GM19397 (cell line): ENCODE data around the gene HDAC4.

ENCODE experiments used
- ATAC-seq: cut with Tn5 transposase; IDR thresholded peaks from one replicate; pipeline ENCODE4 v1.9.1; 2021; ENCODE audit warnings: mild to moderate bottlenecking, moderate library complexity; ENCODE audit not compliant: unreplicated experiment

Gene HDAC4

DNA sequence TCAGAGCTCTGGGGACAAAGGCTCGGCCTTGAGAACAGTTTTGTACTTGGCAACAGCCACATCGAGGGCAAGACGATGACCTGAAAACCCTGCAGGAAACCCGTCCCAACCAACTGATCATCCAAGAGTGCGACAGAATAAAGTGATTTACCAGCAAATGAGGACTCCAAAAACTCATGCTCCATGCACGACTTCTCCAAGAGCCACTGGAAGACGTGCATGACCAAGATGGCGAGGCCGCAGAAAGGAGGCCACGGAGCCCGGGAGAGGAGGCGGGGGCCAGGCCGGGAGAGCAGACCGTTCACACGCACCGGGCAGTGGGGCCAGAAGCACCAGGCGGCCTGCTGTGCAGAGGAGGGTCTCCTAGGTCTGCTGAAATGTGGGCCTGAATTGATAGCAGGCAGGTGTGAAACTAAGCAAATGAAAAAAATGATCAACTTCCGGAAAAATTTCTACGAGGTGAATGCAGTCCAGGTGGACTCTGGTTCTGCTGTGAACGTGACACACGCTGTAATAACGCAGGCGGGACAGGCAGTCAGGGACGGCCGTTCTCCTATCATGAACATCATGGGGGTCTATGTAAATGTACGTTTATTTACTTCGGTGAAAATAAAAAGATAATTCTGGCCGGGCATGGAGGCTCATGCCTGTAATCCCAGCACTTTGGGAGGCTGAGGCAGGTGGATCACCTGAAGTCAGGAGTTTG, 252.2 kb downstream of the HDAC4 start:
- ATAC-seq = no peak

DNA sequence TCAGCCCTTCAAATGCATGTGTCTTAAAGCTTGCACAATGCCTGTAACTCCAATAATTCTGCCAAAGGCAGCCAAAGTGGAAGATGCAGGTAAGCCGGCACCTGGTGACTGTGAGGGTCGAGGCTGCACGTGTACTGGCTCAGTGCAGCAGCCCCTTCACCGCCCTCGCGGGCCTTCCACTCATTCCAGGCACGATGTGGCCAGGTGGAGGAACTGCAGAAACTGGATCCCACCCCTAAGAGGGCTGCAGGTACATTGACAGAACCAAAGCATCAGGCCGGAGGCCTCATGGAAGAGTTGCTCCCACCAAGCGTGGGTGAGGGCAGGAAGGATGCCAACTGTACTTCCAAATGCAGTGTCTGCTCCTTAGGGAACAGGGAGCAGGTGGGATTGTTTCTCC, 253.4 kb downstream of the HDAC4 start:
- no peak for ATAC-seq

DNA sequence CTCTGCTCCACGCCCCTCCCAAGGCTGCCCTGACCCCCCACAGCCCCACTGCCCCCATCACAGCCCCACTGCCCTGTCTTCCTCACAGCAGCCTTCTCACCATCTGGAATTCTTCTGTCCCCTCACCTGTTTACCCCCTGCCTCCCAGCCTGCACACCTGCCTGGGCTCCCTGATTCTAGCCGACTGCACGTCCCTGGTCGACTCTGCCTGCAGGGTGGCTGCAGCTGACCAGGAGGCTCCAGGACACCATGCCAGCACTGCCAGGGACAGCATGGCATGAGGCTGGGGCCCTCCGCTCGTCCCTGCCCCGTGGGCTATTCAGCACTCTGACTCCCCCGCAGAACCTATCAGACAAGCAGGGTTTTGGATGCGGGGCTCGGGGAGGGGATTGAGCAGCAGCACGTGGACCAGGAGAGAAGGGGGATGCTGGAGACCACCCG, 254.1 kb downstream of the HDAC4 start:
- ATAC-seq = no peak

DNA sequence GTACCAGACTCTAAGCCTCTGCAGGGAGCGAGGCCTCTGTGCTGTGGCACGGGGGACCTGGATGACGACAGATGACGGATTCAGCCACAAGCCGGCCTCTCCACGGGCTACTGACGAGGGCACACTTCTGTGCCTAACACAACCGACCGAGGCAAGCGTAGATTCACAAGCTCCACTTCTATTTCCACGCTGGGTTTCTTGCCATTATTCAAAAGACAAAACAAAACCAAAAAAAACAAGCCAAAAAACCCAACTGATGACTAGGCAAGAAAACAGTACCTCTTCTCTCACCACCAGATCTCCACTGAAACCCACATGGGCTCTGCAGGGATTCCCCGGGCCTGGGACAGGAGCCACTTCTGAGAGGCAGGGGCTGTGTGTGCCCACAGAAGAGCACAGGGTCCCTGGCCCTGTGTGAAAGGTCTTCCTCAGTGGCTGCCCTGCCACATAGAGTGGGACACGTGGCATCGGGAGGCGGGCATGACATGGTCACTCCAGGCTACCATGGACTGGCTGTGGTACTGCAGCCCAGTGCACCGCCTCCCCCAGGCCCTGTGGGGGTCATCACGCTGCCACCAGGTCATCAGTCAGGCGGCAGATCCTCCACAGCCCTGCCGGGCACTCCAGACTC, 254.7 kb downstream of the HDAC4 start:
- no peak for ATAC-seq

DNA sequence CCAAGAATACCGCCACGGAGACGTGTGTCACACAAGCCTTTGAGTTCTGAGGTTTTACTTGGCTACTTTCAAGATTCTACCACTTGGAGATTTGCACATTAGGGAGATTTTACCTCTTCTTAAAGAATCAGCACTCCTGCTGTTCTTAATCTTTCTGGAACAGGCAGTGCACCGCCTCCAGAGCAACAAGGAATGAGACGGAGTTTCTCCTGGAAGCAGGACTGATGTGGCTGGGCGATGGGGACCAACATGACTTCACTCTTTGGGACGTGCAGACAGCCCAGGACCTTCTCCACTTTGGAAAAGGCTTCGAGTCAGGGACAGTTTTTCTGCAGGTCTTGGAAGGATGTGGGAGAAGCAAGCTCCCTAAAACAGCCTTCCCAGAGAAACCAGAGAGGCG, 255.2 kb downstream of the HDAC4 start:
- ATAC-seq = no peak

DNA sequence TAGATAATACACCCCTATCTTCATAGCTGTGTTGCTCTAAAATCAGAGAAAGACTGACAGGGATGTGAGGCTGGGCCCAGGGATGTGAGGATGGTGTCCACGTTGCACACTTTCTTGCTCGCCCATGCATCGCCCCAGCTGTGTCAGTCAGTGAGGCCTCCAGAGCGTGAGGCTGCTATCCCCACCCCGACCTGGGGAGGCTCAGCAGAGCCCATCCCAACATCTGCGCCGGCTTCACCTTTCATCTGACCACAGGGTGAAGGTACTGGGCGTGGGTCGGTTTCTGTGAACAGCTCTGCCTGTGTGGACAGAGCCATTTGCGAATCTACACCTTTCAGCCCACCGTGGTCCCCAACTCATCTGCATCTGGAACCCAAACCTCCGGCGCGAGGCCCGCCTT, 255.7 kb downstream of the HDAC4 start:
- no peak for ATAC-seq

DNA sequence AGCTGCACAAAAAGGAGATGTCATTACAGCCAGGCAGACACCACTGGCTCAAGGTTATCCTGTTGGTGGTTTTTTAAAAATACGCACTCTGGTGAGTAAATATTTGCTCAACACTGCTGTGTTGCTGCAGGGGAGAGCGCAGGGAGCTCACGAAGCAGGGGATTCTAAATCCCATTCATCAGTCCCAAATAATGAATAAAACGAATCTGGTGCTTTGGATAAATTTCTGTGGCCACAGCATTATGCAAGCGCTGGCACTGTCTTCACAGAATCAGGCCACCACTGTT, 256.2 kb downstream of the HDAC4 start:
- ATAC-seq = no peak

DNA sequence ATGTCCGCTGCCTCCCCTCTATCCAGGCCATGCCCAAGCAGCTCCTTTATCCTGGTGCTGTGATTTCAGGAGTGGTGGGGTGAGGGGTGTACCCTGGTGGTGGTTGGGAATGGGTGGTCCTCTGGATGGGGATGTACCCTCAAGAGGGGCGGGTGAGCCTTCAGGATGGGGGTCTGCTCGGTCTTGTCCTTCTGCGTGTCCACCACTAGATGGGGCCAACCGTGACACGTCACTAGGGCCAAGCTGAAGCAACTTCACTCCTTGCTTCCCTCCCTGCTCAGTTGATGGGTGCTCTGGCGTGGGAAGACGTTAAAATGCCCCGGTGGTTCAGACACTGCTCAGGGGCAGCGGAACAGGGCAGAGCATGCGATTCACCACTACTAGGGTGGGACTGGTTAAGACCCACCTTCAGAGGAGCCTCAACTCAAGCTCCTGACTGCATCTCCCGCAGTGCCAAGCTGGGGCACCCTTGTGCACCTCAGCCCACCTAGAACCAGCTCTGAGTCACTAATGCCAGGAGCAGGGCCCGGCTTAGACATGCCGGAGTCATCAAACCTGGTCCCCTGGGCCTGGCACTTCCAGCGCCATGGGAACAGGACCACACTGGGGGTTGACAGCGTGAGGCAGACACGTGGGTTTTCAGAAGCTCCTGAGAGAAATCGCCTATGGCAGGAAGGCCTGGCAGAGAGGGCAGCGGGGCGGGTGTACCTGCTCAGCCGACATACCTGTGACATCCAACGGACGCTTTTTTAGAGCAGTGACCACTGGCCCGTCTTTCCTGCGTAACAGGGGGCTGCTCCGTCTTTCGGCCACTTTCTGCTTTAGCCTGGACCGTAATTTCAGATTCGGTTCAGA, 256.7 kb downstream of the HDAC4 start:
- ATAC-seq = no peak

DNA sequence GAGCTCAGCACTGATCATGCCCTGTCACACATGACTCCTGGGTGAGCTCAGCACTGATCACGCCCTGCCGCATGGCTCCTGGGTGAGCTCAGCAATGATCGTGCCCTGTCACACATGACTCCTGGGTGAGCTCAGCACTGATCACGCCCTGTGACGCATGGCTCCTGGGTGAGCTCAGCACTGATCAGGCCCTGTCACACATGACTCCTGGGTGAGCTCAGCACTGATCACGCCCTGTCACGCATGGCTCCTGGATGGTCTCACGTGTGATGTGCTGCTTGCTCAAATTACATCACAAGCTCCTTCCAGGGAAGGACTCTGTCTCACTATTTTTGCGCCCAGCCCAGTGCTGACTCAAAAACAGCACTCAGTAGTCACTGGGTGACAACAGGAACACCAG, 258.0 kb downstream of the HDAC4 start:
- ATAC-seq = no peak

DNA sequence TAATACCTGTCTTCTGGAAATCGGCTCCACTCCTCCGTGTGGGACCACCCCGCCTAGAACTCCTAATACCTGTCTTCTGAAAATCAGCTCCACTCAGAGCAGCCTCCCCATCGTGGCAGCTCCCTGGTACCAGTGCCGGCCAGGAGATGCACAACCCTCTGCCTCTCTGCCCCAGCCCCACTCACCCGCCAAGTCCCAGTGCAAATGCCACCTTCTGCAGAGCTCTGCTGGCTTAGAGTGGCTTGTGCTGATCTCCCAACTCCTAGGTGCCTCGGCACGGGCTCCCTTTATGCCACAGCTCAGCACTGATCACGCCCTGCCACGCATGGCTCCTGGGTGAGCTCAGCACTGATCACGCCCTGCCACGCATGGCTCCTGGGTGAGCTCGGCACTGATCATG, 258.5 kb downstream of the HDAC4 start:
- no peak for ATAC-seq

DNA sequence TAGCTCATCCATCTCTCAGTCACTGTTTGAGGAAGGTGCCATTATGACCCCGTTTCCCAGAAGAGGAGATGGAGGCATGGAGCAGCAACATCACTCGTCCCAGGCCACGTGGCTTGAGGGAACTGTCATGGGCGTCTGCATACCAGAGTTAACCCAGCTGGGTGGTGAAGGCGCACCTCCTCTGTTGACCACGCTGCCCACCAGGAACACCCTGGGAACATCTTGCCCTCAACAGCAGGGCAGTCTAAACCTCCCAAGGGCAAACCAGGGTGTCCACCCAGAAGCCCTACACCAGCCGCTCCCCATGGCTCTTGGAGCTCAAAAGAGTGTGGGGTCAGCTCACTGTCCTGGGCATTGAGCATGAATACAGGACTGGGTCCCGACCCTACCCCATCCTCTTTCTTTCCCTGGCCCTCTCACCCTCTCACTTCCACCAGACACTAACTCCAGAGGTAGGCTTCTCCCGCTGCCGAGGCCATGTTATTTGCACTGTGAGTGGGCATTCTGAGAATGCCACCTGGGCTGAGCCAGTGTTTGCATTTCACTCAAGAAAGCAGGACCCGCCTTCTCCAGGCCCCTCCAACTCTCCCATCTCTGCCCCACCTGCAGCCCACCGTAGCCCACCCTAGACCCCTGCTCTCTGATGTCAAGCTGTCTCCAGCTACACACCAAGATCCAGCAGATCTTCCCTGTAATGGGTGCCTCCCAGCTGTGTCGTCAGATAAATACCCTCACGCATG, 259.6 kb downstream of the HDAC4 start:
- no peak for ATAC-seq

DNA sequence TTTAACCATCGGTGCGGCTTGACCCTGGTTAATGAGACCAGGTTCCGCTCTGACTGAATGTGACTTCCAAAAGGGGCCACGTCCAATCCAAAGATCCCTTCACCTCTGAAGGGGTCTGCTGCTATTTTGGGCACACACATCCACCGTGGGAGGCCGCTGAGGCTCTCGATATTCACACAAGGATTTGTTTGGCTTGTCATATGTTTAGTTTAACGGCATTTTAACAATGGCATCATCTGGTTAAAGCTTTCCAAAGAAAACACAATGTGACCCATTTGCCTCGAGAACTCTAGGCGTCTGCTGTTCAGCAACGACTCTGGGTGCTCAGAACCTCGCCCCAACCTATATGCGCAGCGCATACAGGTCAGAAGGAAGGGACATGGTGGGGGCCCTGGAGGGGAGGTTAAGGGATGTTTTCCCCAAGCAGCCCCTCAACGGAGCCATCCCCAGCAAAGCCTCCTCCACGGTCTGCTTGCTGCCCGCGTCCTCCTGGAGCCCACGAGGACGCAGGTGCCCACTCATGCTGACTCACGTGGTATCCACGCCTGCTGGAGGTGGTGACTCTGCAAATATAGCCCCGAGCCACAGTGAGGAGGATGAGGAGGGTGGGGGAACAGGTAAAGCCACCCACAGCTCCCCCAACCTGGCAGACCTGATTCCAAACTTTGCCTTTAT, 260.3 kb downstream of the HDAC4 start:
- ATAC-seq = no peak

DNA sequence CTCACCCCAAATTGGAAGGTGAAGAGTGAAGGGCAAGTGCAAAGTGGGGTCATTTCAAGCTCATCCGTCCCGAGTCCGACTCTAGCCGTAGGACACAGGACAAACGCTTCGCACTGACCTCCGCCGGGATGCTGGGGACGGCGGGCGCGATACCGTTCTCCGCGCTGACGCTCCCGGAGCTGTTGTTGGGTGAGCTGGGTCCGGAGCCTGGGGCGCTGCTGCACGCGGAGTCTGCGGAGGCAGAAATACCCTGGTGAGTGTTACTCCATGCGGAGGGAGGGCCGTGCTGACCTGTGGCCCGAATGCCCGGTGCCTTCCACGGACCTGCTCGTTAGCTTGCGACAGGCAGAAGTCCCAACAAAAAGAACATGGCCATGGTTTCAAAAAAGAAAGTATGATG, 261.3 kb downstream of the HDAC4 start:
- no peak for ATAC-seq

DNA sequence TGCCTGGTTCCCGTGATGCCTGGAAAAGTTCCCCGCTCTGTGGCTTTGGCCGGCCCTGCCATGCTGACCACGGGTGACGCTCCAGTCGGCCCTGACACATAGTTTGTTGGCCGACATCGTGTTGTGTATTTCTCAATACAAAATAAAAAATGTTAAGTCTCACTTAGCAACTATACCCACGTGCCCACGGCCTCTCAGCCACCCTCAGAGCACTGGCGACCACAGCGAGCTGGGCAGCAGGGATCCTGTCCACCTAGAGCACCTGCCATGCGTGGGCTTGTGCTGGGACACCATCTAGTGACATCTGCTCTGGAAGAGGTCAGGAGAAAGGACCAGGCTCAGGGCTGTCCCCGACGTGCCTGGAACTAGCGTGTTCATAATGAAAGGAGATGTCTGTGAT, 261.7 kb downstream of the HDAC4 start:
- ATAC-seq = no peak

DNA sequence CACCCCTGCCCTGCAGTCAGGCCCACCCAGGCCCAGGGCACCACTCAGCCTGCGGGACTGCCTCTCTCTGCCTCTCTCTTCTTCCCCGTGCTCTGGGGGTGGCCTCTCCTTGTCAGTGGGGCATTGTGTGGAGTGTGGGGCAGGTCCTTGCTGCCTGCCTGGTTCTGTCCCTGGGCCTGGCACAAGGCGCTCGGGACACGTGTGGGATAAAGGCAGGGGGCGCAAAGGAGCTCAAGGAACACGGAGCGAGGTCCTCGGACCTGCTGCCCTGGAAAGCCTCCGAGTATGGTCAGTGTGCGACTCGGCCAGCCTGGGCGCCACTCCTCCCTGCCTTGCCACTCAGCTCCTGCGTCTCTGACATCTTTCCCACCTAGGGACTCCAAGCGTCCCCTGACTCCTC, 262.2 kb downstream of the HDAC4 start:
- no peak for ATAC-seq

DNA sequence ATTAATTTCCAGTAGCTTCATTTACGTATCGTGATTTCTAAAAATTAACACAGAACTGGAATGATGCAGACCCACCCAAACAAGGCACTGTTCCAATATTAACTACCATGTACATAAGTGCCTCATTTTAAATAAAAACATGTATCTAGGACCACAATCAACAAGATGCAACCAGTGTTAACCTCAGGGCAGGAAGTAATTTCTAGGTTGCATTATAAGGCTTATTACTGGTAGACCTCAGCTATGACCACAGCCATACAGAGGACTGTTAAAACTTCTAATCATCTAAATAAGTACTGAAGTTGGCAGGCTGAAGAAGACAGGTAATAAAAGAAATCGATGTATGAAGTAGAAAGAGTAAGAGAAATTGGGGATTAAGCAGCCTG, 262.9 kb downstream of the HDAC4 start:
- no peak for ATAC-seq

DNA sequence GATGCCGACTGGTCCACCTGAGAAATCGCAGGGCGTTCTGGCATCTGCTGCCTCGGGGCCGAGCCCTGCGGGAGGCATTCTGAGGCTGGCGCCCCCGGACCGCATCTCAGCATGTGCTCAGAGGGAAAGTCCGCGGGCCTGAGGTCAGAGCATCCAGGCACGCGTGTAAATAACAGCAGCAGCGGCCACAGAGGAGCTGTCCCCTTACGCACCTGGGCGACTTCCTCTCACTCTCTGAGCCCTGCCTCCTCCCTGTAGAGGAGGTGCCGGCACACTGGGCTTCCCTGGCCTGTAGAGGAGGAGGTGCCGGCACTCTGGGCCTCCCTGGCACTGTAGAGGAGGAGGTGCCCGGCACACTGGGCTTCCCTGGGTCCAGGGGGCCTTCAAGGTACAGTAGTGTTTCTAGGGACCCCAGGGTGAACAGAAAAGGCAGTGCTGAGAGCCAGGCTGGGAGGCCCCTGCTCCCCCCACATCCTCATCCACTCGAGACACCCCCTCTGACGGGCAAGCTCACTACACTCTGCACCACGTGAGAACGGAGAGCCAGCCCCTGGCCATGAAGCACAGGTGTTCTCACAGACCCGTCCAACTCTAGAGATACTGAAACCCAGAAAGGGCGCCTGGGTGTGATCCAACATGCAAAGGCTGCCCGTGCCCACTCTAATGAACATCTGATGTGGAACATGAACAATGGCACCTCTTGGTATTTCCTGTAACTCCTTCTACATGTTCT, 263.5 kb downstream of the HDAC4 start:
- no peak for ATAC-seq

DNA sequence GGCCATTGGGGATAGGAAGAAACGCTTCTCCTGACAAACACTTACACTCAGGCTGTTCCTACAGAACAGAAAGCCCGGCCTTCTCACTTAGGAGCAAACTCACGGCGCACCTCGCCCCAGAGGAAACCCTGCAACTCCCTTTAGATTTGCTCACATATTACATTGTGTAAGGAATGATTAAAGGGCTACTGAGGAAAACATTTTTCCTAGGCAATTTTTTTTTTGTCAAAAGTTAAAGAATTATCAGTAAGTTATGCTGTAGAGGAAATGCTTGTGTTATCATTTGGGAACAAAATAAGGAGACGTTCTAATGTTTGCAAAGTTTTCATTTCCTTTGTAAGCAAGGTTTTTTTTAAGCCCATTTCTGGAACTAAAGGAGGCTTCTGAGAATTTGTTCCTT, 264.1 kb downstream of the HDAC4 start:
- ATAC-seq = no peak

DNA sequence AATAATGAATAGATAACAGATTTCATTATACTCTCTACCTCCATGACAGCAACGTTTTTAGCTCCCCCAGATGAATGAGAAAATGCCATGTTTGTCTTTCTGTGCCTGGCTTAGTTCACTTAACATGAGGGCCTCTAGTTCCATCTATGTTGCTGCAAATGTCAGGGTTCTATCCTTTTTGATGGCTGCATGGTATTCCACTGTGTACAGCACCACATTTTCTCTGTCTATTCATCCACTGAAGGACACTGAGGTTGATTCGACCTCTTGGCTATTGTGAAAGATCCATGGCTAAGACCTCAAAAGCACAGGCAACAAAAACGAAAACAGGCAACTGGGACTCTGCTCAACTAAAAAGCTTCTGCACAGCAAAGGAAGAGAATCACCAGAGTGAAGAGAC, 264.6 kb downstream of the HDAC4 start:
- no peak for ATAC-seq

DNA sequence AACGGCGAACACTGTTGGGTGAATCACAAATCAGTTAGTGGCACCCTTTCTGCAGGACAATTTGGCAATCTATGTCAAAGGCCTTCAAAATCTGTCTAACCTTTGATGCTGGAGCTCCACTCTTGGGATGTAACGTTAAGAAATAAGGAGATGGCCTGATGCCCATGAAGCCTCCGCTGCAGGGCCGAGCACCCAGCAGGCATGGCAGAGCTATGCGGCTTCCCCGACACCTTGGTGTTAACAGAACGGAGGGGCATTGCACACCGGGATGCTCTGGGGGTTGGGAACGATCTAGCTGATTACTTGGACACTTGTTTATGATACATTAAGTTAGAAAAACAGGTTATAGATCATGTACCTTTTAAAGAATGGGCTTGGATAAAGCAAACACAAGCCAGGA, 265.3 kb downstream of the HDAC4 start:
- no peak for ATAC-seq
